Brain microvascular endothelial cell (primary cell): Measurements from ENCODE around the gene MMP23B.

Experiments used
- DNase-seq: peaks from one replicate; pipeline ENCODE4 v3.0.0-alpha.2; 2020
- H3K27ac ChIP-seq: fragments of 250-450 bp; sonication (Bioruptor Pico); 2 replicates; pipeline ENCODE4 v1.5.1; 2020; ENCODE audit warnings: mild to moderate bottlenecking, moderate library complexity
- H3K27me3 ChIP-seq: fragments of 250-450 bp; sonication (Bioruptor Pico); replicated peaks from 2 replicates; pipeline ENCODE4 v1.5.1; 2020; ENCODE audit warnings: mild to moderate bottlenecking
- H3K36me3 ChIP-seq: fragments of 250-450 bp; sonication (Bioruptor Pico); replicated peaks from 2 replicates; pipeline ENCODE4 v1.5.1; 2020; ENCODE audit warnings: mild to moderate bottlenecking
- H3K4me3 ChIP-seq: 2 replicates; pipeline ENCODE4 v1.5.1; 2011; ENCODE audit warnings: low read depth, mild to moderate bottlenecking, control low read depth, low read length, moderate library complexity
- in situ Hi-C: cut with HindIII; loops from 2 replicates; pipeline ENCODE4 v1.10.0; 2017; ENCODE audit warnings: low sequenced_read_pairs, low pct_ligation_motif_present
- TF ChIP-seq, protein P1 (sequence below): IDR thresholded peaks from 2 replicates; pipeline ENCODE4 v1.5.1; 2011; ENCODE audit warnings: low read depth, mild to moderate bottlenecking, moderate library complexity, low read length, control low read depth, inconsistent platforms; ENCODE audit errors: missing control alignments

Gene MMP23B

DNA sequence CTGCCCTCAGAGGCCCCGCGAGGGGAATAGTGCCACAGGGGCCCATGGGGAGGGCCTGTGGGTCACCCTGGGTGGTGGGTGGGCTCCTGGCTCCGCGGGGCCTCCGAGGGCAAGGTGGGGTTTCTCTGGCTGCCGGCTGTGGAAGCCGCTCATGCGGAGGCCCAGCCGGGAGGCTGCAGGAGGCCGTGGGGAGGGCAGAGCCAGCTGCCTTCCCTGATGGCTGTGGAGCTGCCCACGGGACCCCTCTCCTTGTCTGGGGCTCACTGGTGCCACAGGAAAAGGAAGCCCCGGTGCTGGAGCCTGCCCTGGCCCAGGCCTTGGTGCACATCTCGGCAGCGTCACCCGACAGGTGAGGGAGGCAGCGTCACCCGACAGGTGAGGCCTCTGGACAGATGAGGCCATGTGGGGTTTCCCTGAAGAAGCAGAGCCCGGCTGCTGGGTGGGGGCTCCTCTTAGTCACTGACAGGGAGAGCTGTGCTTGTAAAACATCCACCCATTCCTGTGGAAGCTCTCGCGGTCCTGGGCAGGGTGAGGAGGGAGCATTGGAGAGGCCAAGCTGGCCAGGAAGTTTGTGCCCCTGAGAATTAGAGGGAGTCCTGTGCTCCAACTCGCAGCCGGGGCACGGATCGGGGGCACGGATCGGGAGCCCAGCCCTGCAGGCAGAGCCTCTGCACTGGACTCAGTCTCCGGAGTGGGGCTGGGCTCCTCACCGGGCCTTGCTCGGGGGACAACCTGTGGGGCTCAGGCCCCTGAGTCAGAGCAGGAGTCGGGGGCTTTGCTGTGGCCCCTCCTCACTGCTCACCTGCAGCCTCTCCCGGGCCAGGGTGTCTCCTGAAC lies 10.6 kb upstream of the MMP23B start:
- peaks cover 3% of the 10 kb centered on the region for H3K36me3 ChIP-seq
- in situ Hi-C loops = no loop called here
- no peaks in the 10 kb centered on the region for H3K27me3 ChIP-seq
- H3K4me3 ChIP-seq = no peak overlapping the region
- DNase-seq = no peak
- TF ChIP-seq, protein P1, sequence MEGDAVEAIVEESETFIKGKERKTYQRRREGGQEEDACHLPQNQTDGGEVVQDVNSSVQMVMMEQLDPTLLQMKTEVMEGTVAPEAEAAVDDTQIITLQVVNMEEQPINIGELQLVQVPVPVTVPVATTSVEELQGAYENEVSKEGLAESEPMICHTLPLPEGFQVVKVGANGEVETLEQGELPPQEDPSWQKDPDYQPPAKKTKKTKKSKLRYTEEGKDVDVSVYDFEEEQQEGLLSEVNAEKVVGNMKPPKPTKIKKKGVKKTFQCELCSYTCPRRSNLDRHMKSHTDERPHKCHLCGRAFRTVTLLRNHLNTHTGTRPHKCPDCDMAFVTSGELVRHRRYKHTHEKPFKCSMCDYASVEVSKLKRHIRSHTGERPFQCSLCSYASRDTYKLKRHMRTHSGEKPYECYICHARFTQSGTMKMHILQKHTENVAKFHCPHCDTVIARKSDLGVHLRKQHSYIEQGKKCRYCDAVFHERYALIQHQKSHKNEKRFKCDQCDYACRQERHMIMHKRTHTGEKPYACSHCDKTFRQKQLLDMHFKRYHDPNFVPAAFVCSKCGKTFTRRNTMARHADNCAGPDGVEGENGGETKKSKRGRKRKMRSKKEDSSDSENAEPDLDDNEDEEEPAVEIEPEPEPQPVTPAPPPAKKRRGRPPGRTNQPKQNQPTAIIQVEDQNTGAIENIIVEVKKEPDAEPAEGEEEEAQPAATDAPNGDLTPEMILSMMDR = no peak
- no peak overlapping the region for H3K27ac ChIP-seq

DNA sequence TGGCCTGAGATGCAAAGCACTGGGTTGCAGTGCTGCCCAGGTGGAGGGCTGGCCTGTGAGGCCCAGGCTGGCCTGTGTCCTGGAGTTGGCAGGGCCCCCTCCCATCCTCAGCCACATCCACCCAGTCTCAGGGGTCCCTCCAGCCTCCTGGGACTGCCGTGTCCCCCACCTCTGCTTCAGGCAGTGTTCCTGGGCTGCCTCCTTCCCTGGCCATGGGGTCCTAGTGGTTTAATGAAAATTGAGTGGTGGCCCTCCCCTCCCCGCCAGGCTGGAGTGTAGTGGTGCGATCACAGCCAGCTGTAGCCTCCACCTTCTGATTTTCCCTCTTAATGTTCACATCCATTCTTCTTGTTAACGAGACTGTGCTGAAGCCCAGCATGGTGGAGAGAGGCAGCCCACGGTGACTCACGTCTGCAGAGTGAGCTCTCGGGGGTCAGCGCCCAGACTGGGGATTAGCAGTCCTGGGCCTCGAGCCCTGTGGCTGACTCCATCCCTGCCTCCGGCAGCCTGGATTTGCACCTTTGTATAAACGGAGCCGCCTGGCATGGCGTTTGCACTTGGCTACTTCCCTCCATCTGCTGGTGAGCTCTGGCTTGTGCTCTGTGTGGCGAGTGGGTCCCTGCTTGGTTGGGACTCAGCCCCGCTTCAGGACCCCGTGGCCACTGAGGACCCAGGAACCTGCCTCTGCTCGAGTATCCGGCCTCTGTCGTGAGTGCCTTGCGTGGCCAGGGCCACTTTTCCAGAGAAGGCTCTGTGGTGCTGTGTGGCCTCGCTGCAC lies 9.8 kb upstream of the MMP23B start:
- H3K36me3 ChIP-seq = peaks cover 3% of the 10 kb centered on the region

DNA sequence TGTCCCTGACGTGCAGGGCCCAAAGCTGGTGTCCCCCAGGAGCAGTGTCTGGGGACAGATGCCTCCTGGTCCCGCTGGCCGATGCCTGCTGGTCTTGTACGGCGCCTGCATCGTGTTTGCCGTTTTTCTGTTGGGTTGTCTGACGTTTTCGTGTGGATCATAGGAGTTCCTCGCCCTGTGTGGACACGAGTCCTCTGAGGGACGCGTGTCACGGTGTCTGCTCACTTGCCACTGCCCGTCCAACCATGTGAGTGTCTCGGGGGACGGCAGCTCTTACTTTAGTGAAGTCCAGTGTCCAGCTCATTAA lies 9.2 kb upstream of the MMP23B start:
- TF ChIP-seq, protein P1 = no peak
- no peaks in the 10 kb centered on the region for H3K27me3 ChIP-seq
- H3K36me3 ChIP-seq = peaks cover 3% of the 10 kb centered on the region
- in situ Hi-C loops = no loop called here
- no peak overlapping the region for H3K27ac ChIP-seq
- H3K4me3 ChIP-seq = no peak overlapping the region
- no peak for DNase-seq

More for the DNA sequence above, 9.8 kb upstream of the MMP23B start:
- no peak overlapping the region for H3K4me3 ChIP-seq
- TF ChIP-seq, protein P1 = no peak
- no peak overlapping the region for H3K27ac ChIP-seq
- in situ Hi-C loops = no loop called here
- DNase-seq = no peak
- no peaks in the 10 kb centered on the region for H3K27me3 ChIP-seq

DNA sequence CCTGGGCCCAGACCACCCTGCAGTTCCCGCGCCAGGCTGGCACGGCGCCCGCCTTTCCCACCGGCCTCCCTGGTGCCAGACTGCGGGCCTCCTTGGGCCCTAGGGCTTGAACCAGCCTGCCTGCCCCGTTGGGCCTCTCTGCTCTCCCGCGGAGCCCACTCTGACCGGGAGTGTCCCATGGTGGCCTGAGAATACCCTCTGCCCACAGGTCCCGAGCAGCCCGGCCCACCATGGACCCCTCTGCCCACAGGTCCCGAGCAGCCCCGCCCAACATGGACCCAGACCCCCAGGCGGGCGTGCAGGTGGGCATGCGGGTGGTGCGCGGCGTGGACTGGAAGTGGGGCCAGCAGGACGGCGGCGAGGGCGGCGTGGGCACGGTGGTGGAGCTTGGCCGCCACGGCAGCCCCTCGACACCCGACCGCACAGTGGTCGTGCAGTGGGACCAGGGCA lies 8.8 kb upstream of the MMP23B start:
- DNase-seq = no peak
- H3K36me3 ChIP-seq = no peaks in the 10 kb centered on the region
- TF ChIP-seq, protein P1 = no peak
- no peak overlapping the region for H3K4me3 ChIP-seq
- in situ Hi-C loops = no loop called here
- H3K27ac ChIP-seq = no peak overlapping the region
- no peaks in the 10 kb centered on the region for H3K27me3 ChIP-seq

DNA sequence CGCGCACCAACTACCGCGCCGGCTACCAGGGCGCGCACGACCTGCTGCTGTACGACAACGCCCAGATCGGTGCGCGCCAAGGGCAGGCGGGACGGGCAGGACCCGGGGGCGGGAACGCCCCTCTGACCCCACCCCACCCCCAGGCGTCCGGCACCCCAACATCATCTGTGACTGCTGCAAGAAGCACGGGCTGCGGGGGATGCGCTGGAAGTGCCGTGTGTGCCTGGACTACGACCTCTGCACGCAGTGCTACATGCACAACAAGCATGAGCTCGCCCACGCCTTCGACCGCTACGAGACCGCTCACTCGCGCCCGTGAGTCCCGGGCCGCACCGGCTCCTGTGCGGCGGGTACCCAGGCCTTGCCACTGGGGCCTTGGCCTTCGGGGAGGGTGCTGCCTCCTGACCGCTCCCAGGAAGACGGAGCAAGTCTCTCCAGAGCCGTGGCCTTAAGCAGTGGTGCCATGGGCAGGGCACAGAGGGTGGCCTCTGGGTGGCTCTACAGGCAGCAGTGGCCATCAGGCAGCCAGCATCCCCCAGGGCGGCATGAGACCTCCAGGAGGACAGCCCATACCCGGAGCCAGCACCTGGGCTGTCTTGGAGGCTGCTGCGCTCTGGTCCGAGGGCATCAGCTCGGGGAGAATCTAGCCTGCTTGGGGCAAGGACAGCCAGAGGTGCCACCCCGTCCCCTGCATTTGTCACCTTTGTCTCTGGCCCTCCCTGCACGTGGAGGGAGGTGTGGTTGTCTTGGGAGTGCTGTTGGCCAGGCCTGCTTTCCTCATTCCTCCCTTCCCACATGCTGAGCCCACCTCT lies 8.1 kb upstream of the MMP23B start:
- H3K36me3 ChIP-seq = peaks cover 4% of the 10 kb centered on the region
- DNase-seq = no peak
- H3K4me3 ChIP-seq = no peak overlapping the region
- TF ChIP-seq, protein P1 = no peak
- H3K27ac ChIP-seq = no peak overlapping the region
- in situ Hi-C loops = no loop called here
- no peaks in the 10 kb centered on the region for H3K27me3 ChIP-seq
